ENCODE data around the gene SLC19A1. TPM values are rescaled to one million over a fixed set of nuclear protein-coding genes. Genes with fewer than 3 reads are reported as not detected.

The SLC19A1 gene
- polyA plus RNA-seq, 1 of the 3 experiments (the other 2 are of a cell fraction): 15.0 TPM

GRCh38 chr21:45507888-45508508 lies 34.2 kb downstream of the SLC19A1 start:
- Histone ChIP-seq H2AFZ (ENCODE audit: low read depth) (no peak overlapping the region), H4K20me1 (ENCODE audit: insufficient read depth) (no peaks in the 10 kb centered on the region), H3K27ac (ENCODE audit: low read depth in 2 of 2, low read length in 1 of 2) (no peak overlapping the region), H3K9me2 (no peaks in the 10 kb centered on the region), H3K9ac (no peak overlapping the region), H3K79me2 (ENCODE audit: insufficient read depth) (no peaks in the 10 kb centered on the region), H3F3A (replicated peaks; ENCODE audit: insufficient read depth) (peaks cover 3% of the 10 kb centered on the region), H3K4me1 (ENCODE audit: control insufficient read depth in 1 of 2, insufficient read depth in 2 of 2, low read depth in 1 of 2, low read length in 1 of 2) (no peaks in the 10 kb centered on the region; a peak in 1 of 4 replicates), H3K27me3 (ENCODE audit: insufficient read depth) (no peaks in the 10 kb centered on the region), H3K4me3 (ENCODE audit: low read depth in 2 of 2, low read length in 1 of 2) (no peak overlapping the region), H3K36me3 (replicated peaks in 1 of 2; ENCODE audit: control insufficient read depth in 1 of 2, insufficient read depth in 2 of 2, low read length in 1 of 2) (peaks cover 6 to 20% of the 10 kb centered on the region in 2 experiments), H3K4me2 (no peak overlapping the region), H3K9me3 (no peaks in the 10 kb centered on the region)
- ChIA-PET CTCF (no interaction called here), POLR2A (no interaction called here)
- DNase-seq: no peak
- no peak for TF ChIP-seq TCF12 (IDR thresholded peaks at IDR 0.05)
- TF ChIP-seq RXRA (IDR thresholded peaks at IDR 0.05; ENCODE audit: borderline replicate concordance, low read depth): no peak
- no peak for TF ChIP-seq ELF1 (IDR thresholded peaks at IDR 0.05)
- TF ChIP-seq USF2 (IDR thresholded peaks at IDR 0.05; ENCODE audit: borderline replicate concordance, low read depth, low read length): no peak
- TF ChIP-seq SIN3A (IDR thresholded peaks at IDR 0.05; ENCODE audit: borderline replicate concordance, low read depth, low read length): no peak
- no peak for TF ChIP-seq MEF2A (IDR thresholded peaks at IDR 0.05; ENCODE audit: borderline replicate concordance, low read depth)
- TF ChIP-seq EZH2phosphoT487 (IDR thresholded peaks at IDR 0.05; ENCODE audit: borderline replicate concordance, low read depth): no peak
- TF ChIP-seq POLR2AphosphoS5 (IDR thresholded peaks at IDR 0.05; ENCODE audit: low read depth, low read length): 0 out of 2 replicates have a peak, but pooled peaks have one; percentile 12
- 100% methylated on average over 3 of the region's 3 CpGs for WGBS (ENCODE audit: low lambda C conversion rate)

- no peak overlapping the region for H2AFZ ChIP-seq (ENCODE audit: low read depth)
- H3K79me2 ChIP-seq (ENCODE audit: insufficient read depth): no peaks in the 10 kb centered on the region
- no peak overlapping the region for H3K4me3 ChIP-seq (ENCODE audit: low read depth in 2 of 2, low read length in 1 of 2)
- no peaks in the 10 kb centered on the region for H3K9me3 ChIP-seq
- peaks cover 4% of the 10 kb centered on the region for H3F3A ChIP-seq (replicated peaks; ENCODE audit: insufficient read depth)
- H3K9me2 ChIP-seq: no peaks in the 10 kb centered on the region
- no peak for DNase-seq
- CTCF ChIA-PET: no interaction called here
- no peak overlapping the region for H3K9ac ChIP-seq
- H3K27me3 ChIP-seq (ENCODE audit: insufficient read depth): no peaks in the 10 kb centered on the region
- POLR2A ChIA-PET: no interaction called here
- no peaks in the 10 kb centered on the region for H4K20me1 ChIP-seq (ENCODE audit: insufficient read depth)
- 94% methylated on average over 4 of the region's 9 CpGs for WGBS (ENCODE audit: low lambda C conversion rate)
- no peaks in the 10 kb centered on the region; a peak in 1 of 4 replicates for H3K4me1 ChIP-seq (ENCODE audit: control insufficient read depth in 1 of 2, insufficient read depth in 2 of 2, low read depth in 1 of 2, low read length in 1 of 2)
- H3K4me2 ChIP-seq: no peak overlapping the region
- TF ChIP-seq USF1 (IDR thresholded peaks at IDR 0.05; ENCODE audit: borderline replicate concordance, low read depth) (no peak), RCOR1 (IDR thresholded peaks at IDR 0.05; ENCODE audit: low read length) (no peak), GATA2 (CRISPR knock-in tag; IDR thresholded peaks at IDR 0.05) (no peak), EZH2phosphoT487 (IDR thresholded peaks at IDR 0.05; ENCODE audit: borderline replicate concordance, low read depth) (no peak), ELF1 (IDR thresholded peaks at IDR 0.05) (no peak), MEF2A (IDR thresholded peaks at IDR 0.05; ENCODE audit: borderline replicate concordance, low read depth) (no peak), TCF12 (IDR thresholded peaks at IDR 0.05) (no peak), MXI1 (IDR thresholded peaks at IDR 0.05; ENCODE audit: low read depth, low read length) (no peak), EP300 (IDR thresholded peaks at IDR 0.05; ENCODE audit: borderline replicate concordance in 1 of 2, low read depth in 1 of 2, low read length in 1 of 2) (no peak), CHD2 (IDR thresholded peaks at IDR 0.05; ENCODE audit: low read length, partially characterized antibody) (no peak), SMC3 (IDR thresholded peaks at IDR 0.05; ENCODE audit: low read depth, low read length) (no peak), POLR2AphosphoS5 (IDR thresholded peaks at IDR 0.05; ENCODE audit: low read depth, low read length) (no peak), SIN3A (IDR thresholded peaks at IDR 0.05; ENCODE audit: borderline replicate concordance, low read depth, low read length) (no peak), FOXM1 (IDR thresholded peaks at IDR 0.05; ENCODE audit: low read depth) (no peak)
- peaks cover 6 to 15% of the 10 kb centered on the region in 2 experiments for H3K36me3 ChIP-seq (replicated peaks in 1 of 2; ENCODE audit: control insufficient read depth in 1 of 2, insufficient read depth in 2 of 2, low read length in 1 of 2)
- no peak overlapping the region for H3K27ac ChIP-seq (ENCODE audit: low read depth in 2 of 2, low read length in 1 of 2)
Measured at GRCh38 chr21:45507523-45507875, 34.7 kb downstream of the SLC19A1 start.

Measured in SK-N-SH (cell line).